Motor neuron (in vitro differentiated cells): ENCODE results near the gene ST3GAL3. TPM values are rescaled to one million over a fixed set of nuclear protein-coding genes. Genes with fewer than 3 reads are reported as not detected.
A peak's percentile ranks its signal among the peaks of the same experiment; 100 is the strongest.

ENCODE experiments used
- ATAC-seq, 8 experiments: fragments of 200-7000 bp; cut with Tn5 transposase; replicated peaks in 6 of 8; 2 replicates each; pipeline ENCODE4 v1.8.0; 2021; ENCODE audit warnings: mild to moderate bottlenecking in 8 of 8, moderate library complexity in 8 of 8
- H3K27ac ChIP-seq, 2 donors: fragments of 250-450 bp; sonication (Bioruptor Pico); 2 replicates each; pipeline ENCODE4 v1.9.0; 2021; ENCODE audit warnings: antibody characterized with exemption in 2 of 2, mild to moderate bottlenecking in 2 of 2, moderate library complexity in 1 of 2
- H3K4me1 ChIP-seq, 2 donors: fragments of 250-450 bp; sonication (Bioruptor Pico); replicated peaks in 1 of 2; 2 replicates each; pipeline ENCODE4 v1.6.1; 2021; ENCODE audit warnings: antibody characterized with exemption in 2 of 2, mild to moderate bottlenecking in 2 of 2, moderate library complexity in 1 of 2
- H3K4me3 ChIP-seq, 5 donors: fragments of 250-450 bp; sonication (Bioruptor Pico); 2 replicates each; pipeline ENCODE4 v1.9.0; 2021; ENCODE audit warnings: antibody characterized with exemption in 5 of 5, mild to moderate bottlenecking in 5 of 5, moderate library complexity in 4 of 5
- whole genome bisulfite sequencing, 10 experiments: fragments of 450-650 bp; shearing (Covaris generic); methylation state at CpG; one replicate each; pipeline ENCODE4 v1.0.0; 2022; 5-methylcytosine and 5-hydroxymethylcytosine counted together
- in situ Hi-C, 9 experiments: fragments of 400-800 bp; cut with MboI; loops; one replicate each; pipeline ENCODE4 v1.15.0; 2021; ENCODE audit warnings: low sequenced_read_pairs in 9 of 9, low pct_unique_long_range_greater_than_20kb in 2 of 9; ENCODE audit not compliant: unreplicated experiment in 9 of 9
- total RNA-seq, 8 experiments: library from RNA; unstranded; fragments of 300-600 nt; gene quantifications; 2 replicates each; pipeline versions ENCODE4 v1.2.3 to v1.2.4, GENCODE V29; 2022

The ST3GAL3 gene
- total RNA-seq, 8 experiments from 2014 or later = 11.7 to 30.6 (median 29.0) TPM

- ATAC-seq = no peak
- no peaks in the 10 kb centered on the region for H3K4me1 ChIP-seq
- H3K27ac ChIP-seq = no peak overlapping the region
- no peak overlapping the region for H3K4me3 ChIP-seq
- in situ Hi-C loops = no loop called here
Observed at GRCh38 chr1:43873851-43874250, 166.5 kb downstream of the ST3GAL3 start.

DNA sequence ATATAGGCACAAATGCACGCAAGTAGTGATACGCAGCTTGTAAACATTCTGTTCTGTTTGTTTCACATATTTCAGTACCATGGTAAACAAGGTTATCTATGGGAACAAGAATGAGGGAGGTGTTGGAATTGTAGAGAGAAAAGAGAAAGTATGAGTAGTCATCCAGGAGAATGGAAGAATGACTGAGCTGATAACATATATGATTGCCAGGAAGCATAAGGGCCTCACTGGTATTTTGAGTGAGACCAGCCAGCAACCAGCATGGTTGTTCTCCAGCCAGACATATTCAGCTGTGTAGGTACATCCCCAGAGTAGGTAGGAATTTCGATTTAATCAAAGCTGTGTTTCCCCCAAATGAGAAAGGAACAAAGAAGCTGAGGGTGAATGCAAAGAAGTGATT lies 167.4 kb downstream of the ST3GAL3 start:
- in situ Hi-C loops = no loop called here
- 83 to 95% (median 91%) methylated on average over 1 to 3 of the region's 3 CpGs for WGBS, 10 experiments
- Histone ChIP-seq H3K27ac (no peak overlapping the region), H3K4me3 (no peak overlapping the region), H3K4me1 (no peaks in the 10 kb centered on the region)
- ATAC-seq = no peak

DNA sequence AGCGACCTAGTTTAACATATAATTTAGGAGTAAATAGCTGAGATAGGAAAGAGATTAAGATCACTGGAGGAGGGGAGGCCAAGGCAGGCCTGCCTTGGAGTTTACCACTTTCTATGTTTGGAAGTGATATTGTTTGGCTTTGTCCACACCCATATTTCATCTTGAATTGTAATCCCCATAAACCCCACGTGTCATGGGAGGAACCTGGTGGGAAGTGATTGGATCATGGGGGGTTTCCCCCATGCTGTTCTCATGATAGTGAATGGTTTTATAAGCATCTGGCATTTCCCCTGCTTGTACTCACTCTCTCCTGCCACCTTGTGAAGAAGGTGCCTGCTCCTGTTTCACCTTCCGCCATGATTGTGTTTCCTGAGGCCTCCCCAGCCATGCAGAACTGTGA lies 168.0 kb downstream of the ST3GAL3 start:
- Histone ChIP-seq H3K4me1 (no peaks in the 10 kb centered on the region), H3K27ac (no peak overlapping the region), H3K4me3 (no peak overlapping the region)
- in situ Hi-C loops = no loop called here
- peak in 2 of 8 experiments; percentile 19 to 37 for ATAC-seq
- 38 to 100% (median 84%) methylated on average over 1 to 3 of the region's 3 CpGs for WGBS, 10 experiments

DNA sequence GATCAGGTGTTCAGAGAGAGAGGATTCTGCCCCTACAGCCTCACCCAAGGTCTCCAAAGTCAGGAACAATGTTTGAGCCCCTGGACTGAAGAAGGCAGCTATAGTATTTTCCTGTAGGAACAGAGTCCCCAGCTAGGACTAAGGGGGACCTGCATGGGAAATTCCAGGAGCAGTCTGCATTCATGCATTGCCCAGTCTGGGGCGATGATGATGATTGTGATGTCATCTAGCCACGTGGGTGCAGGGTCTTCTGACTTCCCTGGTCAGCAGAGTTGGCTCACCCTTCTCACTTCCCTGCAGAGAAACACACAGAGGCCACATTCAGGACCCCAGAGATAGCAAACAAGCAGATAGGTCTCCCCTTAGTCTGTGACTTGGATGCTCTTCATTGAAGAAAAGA lies 169.8 kb downstream of the ST3GAL3 start:
- peak in 1 of 8 experiments; percentile 35 for ATAC-seq
- Histone ChIP-seq H3K27ac (no peak overlapping the region), H3K4me3 (no peak overlapping the region), H3K4me1 (no peaks in the 10 kb centered on the region)
- WGBS, 10 experiments = 75 to 100% (median 81%) methylated on average over 1 to 2 of the region's 2 CpGs; no CpG with 5 or more reads in 6 of the 10 experiments
- in situ Hi-C loops = no loop called here

DNA sequence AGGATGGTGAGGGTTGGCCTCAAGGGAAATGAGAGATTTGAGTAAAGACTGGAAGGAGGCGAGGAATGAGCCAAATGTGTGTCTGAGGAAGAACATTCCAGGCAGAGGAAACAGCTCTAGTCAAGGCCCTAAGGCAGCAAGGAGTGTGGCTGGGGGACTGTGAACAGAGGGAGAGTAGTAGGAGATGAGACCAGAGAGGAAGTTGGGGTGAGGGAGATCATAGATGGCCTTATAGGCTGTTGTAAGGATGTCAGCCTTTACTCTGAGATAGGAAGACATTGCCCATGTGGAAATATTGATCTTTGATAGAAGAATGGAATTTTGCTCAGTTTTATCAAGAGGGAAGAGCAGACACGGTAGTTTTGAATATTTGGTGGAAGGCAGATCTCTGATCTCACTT lies 171.1 kb downstream of the ST3GAL3 start:
- WGBS, 10 experiments = 60 to 100% (median 83%) methylated on average over 1 to 2 of the region's 2 CpGs; no CpG with 5 or more reads in 1 of the 10 experiments
- no peak overlapping the region for H3K27ac ChIP-seq
- in situ Hi-C loops = no loop called here
- no peaks in the 10 kb centered on the region for H3K4me1 ChIP-seq
- no peak overlapping the region for H3K4me3 ChIP-seq
- peak in 1 of 8 experiments; percentile 12 for ATAC-seq

DNA sequence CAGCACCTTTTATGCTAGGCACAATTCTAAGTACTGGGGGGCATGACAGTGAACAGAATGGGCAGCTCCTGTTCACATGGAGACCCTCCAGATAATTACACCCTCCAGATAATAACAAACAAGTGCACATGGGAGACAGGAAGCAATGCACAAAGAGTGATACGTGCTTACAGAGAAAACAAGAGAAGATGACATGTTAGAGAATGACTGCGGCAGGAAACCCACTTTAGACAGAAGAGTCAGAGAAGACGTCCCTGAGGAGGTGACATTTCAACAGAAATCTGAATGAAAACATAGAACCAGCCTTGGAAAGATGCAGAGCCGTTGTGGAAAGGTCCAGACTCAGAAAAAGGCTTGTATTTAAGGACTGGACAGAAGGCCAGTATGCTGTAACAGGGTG lies 171.5 kb downstream of the ST3GAL3 start:
- WGBS, 10 experiments = 81 to 100% (median 92%) methylated on average over 1 to 4 of the region's 4 CpGs; no CpG with 5 or more reads in 2 of the 10 experiments
- no peak overlapping the region for H3K27ac ChIP-seq
- no peaks in the 10 kb centered on the region for H3K4me1 ChIP-seq
- ATAC-seq = peak in 1 of 8 experiments; percentile 53
- no peak overlapping the region for H3K4me3 ChIP-seq
- in situ Hi-C loops = no loop called here

GRCh38 chr1:43879414-43879813 lies 172.1 kb downstream of the ST3GAL3 start:
- Histone ChIP-seq H3K4me1 (no peaks in the 10 kb centered on the region), H3K27ac (no peak overlapping the region), H3K4me3 (no peak overlapping the region)
- ATAC-seq = no peak
- 72 to 100% (median 94%) methylated on average over 1 to 4 of the region's 4 CpGs for WGBS, 10 experiments
- in situ Hi-C loops = no loop called here

GRCh38 chr1:43879996-43880395 lies 172.7 kb downstream of the ST3GAL3 start:
- in situ Hi-C loops = no loop called here
- ATAC-seq = no peak
- Histone ChIP-seq H3K4me1 (no peaks in the 10 kb centered on the region), H3K27ac (no peak overlapping the region), H3K4me3 (no peak overlapping the region)
- WGBS, 10 experiments = 71 to 100% (median 94%) methylated on average over 1 to 2 of the region's 2 CpGs; no CpG with 5 or more reads in 3 of the 10 experiments

DNA sequence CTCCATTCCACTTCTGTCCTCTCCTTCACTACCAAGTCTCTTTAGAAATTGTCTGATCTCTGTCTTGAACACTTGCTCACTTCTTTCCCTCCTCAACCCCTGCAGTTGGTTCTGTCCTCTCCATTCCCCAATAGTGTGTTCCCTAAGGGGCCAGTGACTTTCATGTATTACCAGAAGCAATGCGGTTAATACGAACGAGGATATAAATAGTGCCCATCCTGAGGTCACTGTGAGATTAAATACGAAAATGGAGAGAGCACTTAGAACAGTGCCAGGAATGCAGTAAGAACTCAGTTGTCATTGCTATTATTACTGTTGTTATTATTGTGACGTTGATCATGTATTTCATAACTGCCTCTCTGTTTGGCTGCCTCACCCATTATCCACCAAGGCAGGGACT lies 173.3 kb downstream of the ST3GAL3 start:
- Histone ChIP-seq H3K27ac (no peak overlapping the region), H3K4me3 (no peak overlapping the region), H3K4me1 (no peaks in the 10 kb centered on the region)
- 80 to 100% (median 96%) methylated on average over 1 to 5 of the region's 5 CpGs for WGBS, 10 experiments
- ATAC-seq = no peak
- in situ Hi-C loops = no loop called here

GRCh38 chr1:43881415-43881814 lies 174.1 kb downstream of the ST3GAL3 start:
- in situ Hi-C loops = no loop called here
- Histone ChIP-seq H3K4me1 (no peaks in the 10 kb centered on the region), H3K4me3 (no peak overlapping the region), H3K27ac (no peak overlapping the region)
- WGBS, 10 experiments = 14 to 67% (median 40%) methylated on average over 1 to 2 of the region's 4 CpGs; no CpG with 5 or more reads in 7 of the 10 experiments
- peak in 7 of 8 experiments; percentile 9 to 82 (median 71) for ATAC-seq

GRCh38 chr1:43882763-43883162 lies 175.4 kb downstream of the ST3GAL3 start:
- no peak overlapping the region for H3K27ac ChIP-seq
- no peak overlapping the region for H3K4me3 ChIP-seq
- in situ Hi-C loops = no loop called here
- ATAC-seq = no peak
- 60 to 100% (median 100%) methylated on average over 1 to 4 of the region's 4 CpGs; no CpG with 5 or more reads in 4 of the 10 experiments for WGBS, 10 experiments
- H3K4me1 ChIP-seq = no peaks in the 10 kb centered on the region

DNA sequence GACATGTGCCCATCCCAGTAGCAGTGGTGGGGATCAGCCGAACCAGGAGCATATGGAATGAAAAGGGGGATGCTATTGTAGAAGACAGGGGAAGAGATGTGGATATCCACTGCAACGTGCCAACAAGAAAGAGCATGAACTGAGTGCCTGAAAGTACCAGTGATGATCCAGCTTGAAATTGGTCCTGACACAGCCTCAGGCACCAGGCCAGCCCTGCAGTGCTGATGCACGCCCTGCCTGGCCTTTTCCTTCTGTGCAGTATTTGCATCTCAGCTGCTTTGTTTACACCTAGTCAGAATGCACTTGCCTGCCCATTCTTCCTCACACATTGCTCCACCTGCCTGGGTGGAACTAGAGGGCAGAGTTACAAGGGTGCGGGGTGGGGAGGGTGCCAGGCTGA lies 176.0 kb downstream of the ST3GAL3 start:
- Histone ChIP-seq H3K4me1 (no peaks in the 10 kb centered on the region), H3K4me3 (no peak overlapping the region), H3K27ac (no peak overlapping the region)
- peak in 3 of 8 experiments; percentile 63 to 81 (median 77) for ATAC-seq
- 43 to 100% (median 90%) methylated on average over 1 to 3 of the region's 4 CpGs; no CpG with 5 or more reads in 2 of the 10 experiments for WGBS, 10 experiments
- in situ Hi-C loops = no loop called here

DNA sequence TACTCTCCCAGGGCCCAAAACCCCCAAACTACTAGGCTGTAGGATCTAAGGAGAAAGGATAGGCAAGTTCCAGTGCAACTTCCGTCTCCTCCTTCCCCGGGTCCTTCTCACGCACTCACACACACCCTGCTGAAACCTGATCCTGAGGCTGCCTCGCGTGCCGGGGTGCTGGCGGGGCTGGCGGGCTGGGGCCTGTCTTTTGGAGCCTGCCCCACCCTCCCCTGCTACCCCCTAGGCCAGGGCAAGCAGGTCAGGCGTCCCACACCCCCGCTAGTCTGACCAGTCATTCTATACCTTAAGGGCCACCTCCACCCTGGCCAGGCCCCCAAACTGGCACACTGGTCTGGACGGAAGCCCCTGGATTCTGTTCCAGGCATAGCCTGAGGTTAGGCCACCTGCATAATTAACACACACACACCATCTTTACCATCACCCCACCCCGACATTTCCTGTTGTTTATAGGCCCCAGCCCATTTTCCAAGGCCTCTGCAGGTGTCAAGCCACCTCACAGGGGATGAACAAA lies 178.0 kb downstream of the ST3GAL3 start:
- H3K4me3 ChIP-seq = no peak overlapping the region
- WGBS, 10 experiments = 57 to 80% (median 70%) methylated on average over 1 to 8 of the region's 12 CpGs; no CpG with 5 or more reads in 5 of the 10 experiments
- H3K4me1 ChIP-seq = no peaks in the 10 kb centered on the region
- in situ Hi-C loops = no loop called here
- H3K27ac ChIP-seq = no peak overlapping the region
- ATAC-seq = peak in 3 of 8 experiments; percentile 29 to 87 (median 71)

DNA sequence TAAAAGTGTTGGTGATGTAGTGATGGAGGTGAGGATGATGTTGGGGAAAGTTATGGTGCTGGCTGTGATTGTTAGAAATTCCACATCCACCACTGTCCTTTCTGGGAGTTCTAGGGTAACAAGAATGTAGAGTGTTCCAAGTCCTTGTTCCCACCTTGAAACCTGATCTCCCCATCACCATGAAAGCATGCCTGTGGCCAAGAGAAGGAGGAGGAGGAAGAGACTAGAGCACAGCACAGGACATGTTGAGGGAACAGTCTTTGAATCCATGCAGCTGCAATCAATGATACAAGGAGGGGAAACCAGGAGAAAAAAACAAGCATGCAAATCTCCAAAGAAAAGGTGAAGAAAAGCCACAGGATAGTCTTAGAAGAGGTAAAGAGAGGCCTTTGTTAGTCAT lies 180.4 kb downstream of the ST3GAL3 start:
- no peak for ATAC-seq
- in situ Hi-C loops = no loop called here
- no peak overlapping the region for H3K27ac ChIP-seq
- no peaks in the 10 kb centered on the region for H3K4me1 ChIP-seq
- H3K4me3 ChIP-seq = no peak overlapping the region
